Activated CD4-positive, alpha-beta T cell treated with anti-CD3 and anti-CD28 coated beads for 36 hours (primary cell): Measurements from ENCODE around the gene OXNAD1. TPM values are rescaled to one million over a fixed set of nuclear protein-coding genes. Genes with fewer than 3 reads are reported as not detected.

ENCODE experiments used
- ATAC-seq: fragments of 200-7000 bp; cut with Tn5 transposase; one replicate; pipeline ENCODE4 v1.10.0; 2021; ENCODE audit warnings: mild to moderate bottlenecking, moderate library complexity
- CTCF ChIA-PET: fragments of 350-600 bp; sonication (Branson Sonifier 250); formaldehyde crosslinking; loops from one replicate; lab custom pipeline; 2021; ENCODE audit warnings: antibody characterized with exemption; lab: Charles Lee
- POLR2A ChIA-PET: fragments of 350-600 bp; sonication (Branson Sonifier 250); formaldehyde crosslinking; loops from one replicate; lab custom pipeline; 2021; ENCODE audit warnings: antibody characterized with exemption, inconsistent platforms; lab: Charles Lee
- DNase-seq: peaks from one replicate; pipeline ENCODE4 v3.0.0-alpha.2; 2020
- H3K27ac Mint-ChIP-seq: one replicate; pipeline ENCODE4 v1.8.0; 2021; ENCODE audit warnings: mixed read lengths
- H3K27me3 Mint-ChIP-seq: one replicate; pipeline ENCODE4 v1.8.0; 2021; ENCODE audit warnings: mixed read lengths
- H3K36me3 Mint-ChIP-seq: one replicate; pipeline ENCODE4 v1.8.0; 2021; ENCODE audit warnings: low read depth, mixed read lengths
- H3K4me1 Mint-ChIP-seq: one replicate; pipeline ENCODE4 v1.8.0; 2021; ENCODE audit warnings: mixed read lengths
- H3K4me3 Mint-ChIP-seq: one replicate; pipeline ENCODE4 v1.8.0; 2021; ENCODE audit warnings: mild to moderate bottlenecking, moderate library complexity, mixed read lengths
- H3K9me3 Mint-ChIP-seq: one replicate; pipeline ENCODE4 v1.8.0; 2021; ENCODE audit warnings: low read depth, mixed read lengths
- intact Hi-C, 2 experiments: fragments of 100-400 bp; cut with DNase I in 1 of 2; cut with micrococcal nuclease in 1 of 2; formaldehyde crosslinking; loops; one replicate each; pipeline versions ENCODE4 v1.14.2 to v1.15.1; 2022 to 2024; cut with DNase I, micrococcal nuclease
- total RNA-seq, 2 experiments: library from RNA; stranded (reverse); gene quantifications; one replicate each; pipeline ENCODE4 v1.2.3, GENCODE V29; 2021

The OXNAD1 gene
- total RNA-seq, 2 experiments from 2014 or later, result 27.7 to 34.6 TPM

DNA sequence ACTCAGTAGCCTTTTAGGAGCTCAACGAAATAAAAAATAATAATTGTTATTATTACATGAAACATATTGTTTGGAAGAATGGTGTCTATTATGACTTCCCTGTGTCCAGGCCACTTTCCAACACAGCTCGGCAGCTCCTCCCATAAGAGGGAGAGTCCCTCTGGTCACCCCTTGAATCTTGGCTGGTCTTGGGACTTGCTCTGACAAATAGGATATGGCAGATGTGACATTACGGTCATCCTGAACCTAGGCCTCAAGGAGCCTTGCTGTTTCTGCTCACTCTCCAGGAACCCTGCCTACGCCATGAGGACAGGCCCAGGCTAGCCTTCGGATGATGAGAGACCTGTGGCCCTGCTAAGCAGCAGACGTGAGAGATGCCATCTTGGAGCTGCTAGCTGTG is 71.8 kb downstream of the OXNAD1 start:
- DNase-seq (no peak), ATAC-seq (no peak)
- no peak overlapping the region for H3K4me3 Mint-ChIP-seq
- intact Hi-C loops, result no loop called here
- ChIA-PET CTCF (interaction anchor here (0.6 to 1.1 kb wide), 4 partner anchors 21 to 213 kb away, joined by 3 read pairs; no protein-coding TSS in a partner anchor), POLR2A (interaction anchor here (1.3 kb wide), 1 partner anchor 126 kb away, joined by 3 read pairs; no protein-coding TSS in a partner anchor)
- peaks cover 47% of the 10 kb centered on the region for H3K36me3 Mint-ChIP-seq
- peaks cover 12% of the 10 kb centered on the region for H3K9me3 Mint-ChIP-seq
- peaks cover 58% of the 10 kb centered on the region for H3K4me1 Mint-ChIP-seq
- peak overlapping the region; percentile 63 for H3K27ac Mint-ChIP-seq
- no peaks in the 10 kb centered on the region for H3K27me3 Mint-ChIP-seq

DNA sequence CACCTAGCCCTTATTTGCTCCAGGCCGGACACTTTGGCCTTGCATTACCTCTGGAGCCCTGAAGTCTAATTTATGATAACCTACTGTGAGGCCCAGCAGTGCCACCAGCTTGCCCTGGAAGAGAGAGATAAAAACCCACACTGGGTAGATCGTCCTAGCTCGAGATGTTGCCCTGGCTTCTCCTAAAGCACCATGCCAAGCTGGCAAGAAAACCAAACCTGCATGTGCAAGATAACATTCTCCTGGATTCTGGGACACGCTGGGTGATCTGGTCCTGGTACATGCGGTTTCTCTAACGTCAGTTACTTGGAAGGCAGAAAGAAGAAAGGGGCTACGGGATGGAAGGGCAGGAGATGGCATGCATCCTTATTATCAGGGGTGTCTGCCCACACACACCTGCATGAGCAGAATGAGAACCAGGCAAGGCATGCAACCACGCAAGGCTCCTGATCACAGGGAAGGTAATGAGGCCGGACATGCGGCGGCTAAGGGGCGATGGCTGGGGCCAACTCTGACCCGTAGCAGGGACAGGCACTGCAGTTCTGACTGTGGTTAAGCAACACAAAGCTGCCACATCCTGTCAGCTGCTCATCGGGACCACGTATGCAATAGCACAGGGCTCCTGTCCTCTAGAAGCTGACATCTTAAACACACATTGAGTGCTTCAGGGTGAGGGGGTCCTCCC is 73.0 kb downstream of the OXNAD1 start:
- H3K27me3 Mint-ChIP-seq, result no peaks in the 10 kb centered on the region
- no peak overlapping the region for H3K4me3 Mint-ChIP-seq
- peaks cover 39% of the 10 kb centered on the region for H3K36me3 Mint-ChIP-seq
- DNase-seq (peak; percentile 72), ATAC-seq (peak; percentile 75)
- H3K4me1 Mint-ChIP-seq, result peaks cover 55% of the 10 kb centered on the region
- POLR2A ChIA-PET, result interaction anchor here (0.5 to 1.3 kb wide), 3 partner anchors 124 to 196 kb away, joined by 3 to 8 read pairs (median 5); no protein-coding TSS in a partner anchor
- CTCF ChIA-PET, result interaction anchor here (0.6 to 2.4 kb wide), 5 partner anchors 18 to 183 kb away, joined by 3 to 14 read pairs (median 4); no protein-coding TSS in a partner anchor
- intact Hi-C loops, result loop anchor here in 1 of 2 experiments (2.0 kb wide), 1 partner anchor 41 kb away; no protein-coding TSS in a partner anchor
- peak overlapping the region; percentile 84 for H3K27ac Mint-ChIP-seq
- no peaks in the 10 kb centered on the region for H3K9me3 Mint-ChIP-seq

DNA sequence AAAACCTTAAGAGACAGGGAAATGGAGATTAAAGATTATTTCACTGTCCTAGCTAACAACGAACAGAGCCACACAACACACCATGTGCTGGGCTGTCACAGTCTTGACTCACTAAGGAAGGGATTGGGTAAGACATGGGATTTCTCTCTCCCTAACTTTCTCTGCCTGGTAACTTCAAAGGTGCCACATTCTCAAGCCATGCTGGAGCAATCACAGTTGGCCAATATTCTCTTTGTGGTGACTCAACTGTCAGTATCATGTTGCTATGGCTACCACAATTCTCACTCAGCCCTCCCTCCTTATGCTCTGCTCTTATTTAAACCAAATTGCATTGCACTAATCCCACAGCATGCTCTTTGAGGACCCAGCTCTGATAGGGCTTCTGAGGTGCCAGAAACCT is 74.0 kb downstream of the OXNAD1 start:
- intact Hi-C loops, result loop anchor here in 1 of 2 experiments (2.0 kb wide), 1 partner anchor 40 kb away; no protein-coding TSS in a partner anchor
- H3K4me3 Mint-ChIP-seq, result no peak overlapping the region
- peak; percentile 80 for ATAC-seq
- H3K27me3 Mint-ChIP-seq, result no peaks in the 10 kb centered on the region
- CTCF ChIA-PET, result interaction anchor here (0.5 to 2.4 kb wide), 6 partner anchors 19 to 182 kb away, joined by 3 to 14 read pairs (median 4); no protein-coding TSS in a partner anchor
- H3K36me3 Mint-ChIP-seq, result peaks cover 44% of the 10 kb centered on the region
- peaks cover 62% of the 10 kb centered on the region for H3K4me1 Mint-ChIP-seq
- peak overlapping the region; percentile 84 for H3K27ac Mint-ChIP-seq
- no peaks in the 10 kb centered on the region for H3K9me3 Mint-ChIP-seq
- peak; percentile 35 for DNase-seq
- POLR2A ChIA-PET, result no interaction called here

DNA sequence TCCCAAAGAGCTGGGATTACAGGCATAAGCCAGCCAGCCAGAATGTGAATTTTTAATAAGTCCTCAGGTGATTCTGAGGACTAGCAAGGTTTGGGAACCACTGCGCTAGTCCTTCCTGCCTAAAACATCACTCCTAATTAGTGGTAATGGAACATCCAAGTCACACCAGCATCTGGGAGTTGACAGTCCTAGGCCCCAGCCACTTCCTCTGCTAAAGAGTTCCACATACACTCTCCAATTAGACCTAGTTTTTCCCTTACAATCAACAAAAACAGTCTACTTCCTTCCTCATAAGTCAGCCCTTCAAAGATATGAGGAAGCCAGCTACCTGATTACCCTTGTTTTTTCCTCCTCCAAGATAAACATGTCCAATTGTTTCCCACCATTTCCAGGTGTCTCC is 78.1 kb downstream of the OXNAD1 start:
- peaks cover 45% of the 10 kb centered on the region for H3K4me1 Mint-ChIP-seq

DNA sequence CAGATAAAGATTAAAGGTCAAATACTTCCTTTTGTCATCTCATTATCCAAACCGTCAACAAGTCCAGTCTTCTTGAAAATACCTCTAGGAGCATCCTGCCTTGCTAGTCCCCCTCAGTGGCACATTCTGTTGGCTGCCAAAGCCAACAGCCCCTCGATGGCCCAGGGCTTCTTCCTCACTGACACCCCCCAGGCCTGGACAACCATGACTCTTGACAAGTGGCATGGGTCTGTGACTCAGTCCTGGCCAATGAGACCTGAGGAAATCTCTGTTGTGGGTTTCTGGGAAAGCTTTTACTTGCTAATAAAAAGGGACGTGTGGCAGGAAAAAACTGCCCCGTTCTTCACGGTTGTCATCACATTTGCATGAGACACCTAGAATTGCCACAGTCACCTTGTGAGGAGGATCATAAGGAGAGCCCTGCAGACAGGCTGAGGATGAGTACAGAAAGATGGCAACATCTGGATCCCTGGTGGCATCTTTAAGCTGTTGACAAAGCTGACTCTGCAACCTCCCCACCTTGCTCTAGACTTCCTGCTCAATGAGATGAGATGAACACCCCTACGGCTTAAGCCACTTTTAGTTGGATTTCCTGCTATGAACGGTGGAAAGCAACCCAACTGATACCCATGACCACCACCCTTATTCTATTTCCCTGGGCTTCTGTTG is 81.5 kb downstream of the OXNAD1 start:
- no peaks in the 10 kb centered on the region for H3K27me3 Mint-ChIP-seq
- ATAC-seq, result no peak
- peak overlapping the region; percentile 55 for H3K27ac Mint-ChIP-seq
- intact Hi-C loops, result no loop called here
- H3K36me3 Mint-ChIP-seq, result peaks cover 68% of the 10 kb centered on the region
- ChIA-PET POLR2A (no interaction called here), CTCF (no interaction called here)
- peaks cover 39% of the 10 kb centered on the region for H3K4me1 Mint-ChIP-seq
- no peaks in the 10 kb centered on the region for H3K9me3 Mint-ChIP-seq
- H3K4me3 Mint-ChIP-seq, result no peak overlapping the region
- no peak for DNase-seq

More for the DNA sequence above, 78.1 kb downstream of the OXNAD1 start:
- ATAC-seq (no peak), DNase-seq (no peak)
- Mint-ChIP-seq H3K27ac (peak overlapping the region; percentile 79), H3K27me3 (no peaks in the 10 kb centered on the region), H3K36me3 (peaks cover 51% of the 10 kb centered on the region), H3K4me3 (no peak overlapping the region), H3K9me3 (no peaks in the 10 kb centered on the region)
- intact Hi-C loops, result no loop called here
- ChIA-PET CTCF (no interaction called here), POLR2A (no interaction called here)

DNA sequence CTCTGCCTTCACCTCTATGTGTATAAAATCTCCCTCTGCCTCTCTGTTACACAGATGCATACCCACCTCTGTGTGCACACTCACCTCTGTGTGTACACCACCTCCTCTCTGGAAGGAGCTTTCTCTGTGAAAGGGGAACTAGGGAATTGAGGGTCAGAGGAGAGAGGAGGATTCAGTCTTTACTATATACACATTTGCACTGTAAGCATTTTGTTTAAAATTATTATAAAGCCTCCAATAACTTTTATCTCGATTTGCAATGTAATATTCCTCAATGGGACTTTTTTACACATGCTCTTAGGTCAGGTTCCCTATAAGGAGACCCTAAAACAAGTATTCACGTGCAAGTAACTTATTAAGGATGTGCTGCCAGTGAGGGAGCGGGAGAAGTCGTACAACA is 82.5 kb downstream of the OXNAD1 start:
- peaks cover 70% of the 10 kb centered on the region for H3K36me3 Mint-ChIP-seq

DNA sequence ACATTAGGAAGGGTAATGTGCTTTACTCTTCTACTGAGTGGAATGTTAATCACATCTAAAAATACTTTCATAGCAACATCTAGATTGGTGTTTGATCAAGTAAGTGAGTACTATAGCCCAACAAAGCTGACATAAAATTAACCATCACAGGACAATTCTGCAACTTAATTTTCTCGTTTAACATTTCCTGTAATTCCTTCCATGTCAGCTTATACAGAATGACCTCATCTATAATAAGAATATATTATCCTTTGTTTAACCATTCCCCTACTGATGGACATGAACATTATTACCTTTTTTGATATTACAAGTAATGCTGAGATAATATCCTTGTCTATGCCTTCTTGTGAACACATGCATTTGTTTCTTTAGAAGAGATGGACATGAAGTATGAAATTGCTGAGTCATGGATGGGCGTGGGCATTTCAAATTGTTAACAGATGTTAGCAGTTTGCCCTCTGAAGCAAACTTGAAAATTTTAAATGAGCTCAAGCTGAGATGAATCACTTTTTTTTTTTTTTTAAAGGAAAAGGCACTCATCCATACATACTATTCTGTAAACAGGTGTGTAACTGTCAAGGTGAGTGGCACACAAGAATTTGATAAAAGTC is 85.1 kb downstream of the OXNAD1 start:
- ATAC-seq (no peak), DNase-seq (no peak)
- Mint-ChIP-seq H3K4me3 (no peak overlapping the region), H3K27ac (peak overlapping the region; percentile 45), H3K4me1 (peaks cover 35% of the 10 kb centered on the region), H3K27me3 (no peaks in the 10 kb centered on the region), H3K9me3 (no peaks in the 10 kb centered on the region), H3K36me3 (peaks cover 65% of the 10 kb centered on the region)
- CTCF ChIA-PET, result no interaction called here
- intact Hi-C loops, result no loop called here
- POLR2A ChIA-PET, result no interaction called here

More for the DNA sequence above, 82.5 kb downstream of the OXNAD1 start:
- no peaks in the 10 kb centered on the region for H3K9me3 Mint-ChIP-seq
- intact Hi-C loops, result no loop called here
- peak overlapping the region; percentile 22 for H3K27ac Mint-ChIP-seq
- no peak overlapping the region for H3K4me3 Mint-ChIP-seq
- H3K4me1 Mint-ChIP-seq, result peaks cover 39% of the 10 kb centered on the region
- ChIA-PET CTCF (interaction anchor here (0.7 kb wide), 1 partner anchor 204 kb away, joined by 3 read pairs; no protein-coding TSS in a partner anchor), POLR2A (no interaction called here)
- no peak for DNase-seq
- no peaks in the 10 kb centered on the region for H3K27me3 Mint-ChIP-seq
- ATAC-seq, result no peak

DNA sequence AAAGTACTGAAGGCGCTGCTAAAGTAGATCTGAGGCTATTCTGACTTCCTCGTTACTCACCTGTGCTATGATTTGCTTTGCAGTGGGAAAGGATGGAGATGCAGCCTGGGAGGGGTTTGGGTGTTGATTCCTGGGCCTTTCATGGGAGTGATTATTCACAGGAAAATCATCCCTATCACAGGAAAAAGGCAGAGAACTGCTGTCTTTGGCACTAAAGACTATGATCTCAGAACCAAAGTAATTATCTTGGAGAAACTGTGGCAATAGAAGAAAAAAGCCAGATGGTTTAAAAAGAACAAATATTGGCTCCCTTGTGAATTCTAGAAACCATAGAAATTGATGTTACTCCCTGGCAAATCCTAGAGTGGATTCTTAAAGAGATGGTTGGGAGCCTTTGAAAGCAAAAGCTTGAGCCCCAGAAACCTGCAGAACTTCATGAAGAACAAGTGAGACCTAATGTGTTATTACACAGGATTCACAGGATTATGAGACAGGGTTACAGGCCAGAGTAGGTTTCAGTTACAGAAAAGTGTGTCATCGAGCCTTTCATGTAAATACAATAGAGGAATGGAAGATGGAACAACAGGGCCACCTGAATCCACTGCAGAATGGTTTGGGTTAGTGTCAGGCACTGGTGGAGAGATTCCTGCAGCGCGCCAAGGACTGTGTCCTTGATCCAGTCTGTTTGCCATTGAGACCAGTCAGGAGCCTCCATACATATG is 85.7 kb downstream of the OXNAD1 start:
- DNase-seq, result no peak
- peak overlapping the region; percentile 71 for H3K27ac Mint-ChIP-seq
- ChIA-PET CTCF (interaction anchor here (1.1 kb wide), 1 partner anchor 201 kb away, joined by 3 read pairs; no protein-coding TSS in a partner anchor), POLR2A (no interaction called here)
- peak; percentile 58 for ATAC-seq
- H3K4me1 Mint-ChIP-seq, result peaks cover 35% of the 10 kb centered on the region
- no peak overlapping the region for H3K4me3 Mint-ChIP-seq
- H3K36me3 Mint-ChIP-seq, result peaks cover 64% of the 10 kb centered on the region
- intact Hi-C loops, result no loop called here
- H3K9me3 Mint-ChIP-seq, result no peaks in the 10 kb centered on the region
- H3K27me3 Mint-ChIP-seq, result no peaks in the 10 kb centered on the region

DNA sequence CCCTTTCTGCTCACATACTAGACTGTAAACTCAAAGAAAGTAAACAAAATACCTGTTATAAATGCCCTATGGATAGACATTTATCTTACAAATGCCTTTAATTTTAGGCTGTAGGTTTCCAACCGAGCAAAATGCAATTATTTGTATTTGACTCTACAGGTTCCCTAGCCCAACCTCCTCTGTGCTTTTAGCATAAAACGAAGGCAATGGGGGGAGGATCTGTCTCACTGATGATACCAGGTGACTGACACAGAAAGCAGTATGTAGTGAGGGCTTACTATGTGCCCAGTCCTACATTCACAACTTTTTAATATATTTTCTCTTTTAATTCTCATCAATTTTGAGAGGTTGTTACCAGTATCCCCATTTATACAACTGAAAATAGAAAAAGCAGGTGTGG is 87.4 kb downstream of the OXNAD1 start:
- Mint-ChIP-seq H3K27ac (peak overlapping the region; percentile 58), H3K4me1 (peaks cover 29% of the 10 kb centered on the region), H3K27me3 (no peaks in the 10 kb centered on the region), H3K4me3 (no peak overlapping the region), H3K36me3 (peaks cover 59% of the 10 kb centered on the region), H3K9me3 (no peaks in the 10 kb centered on the region)
- ATAC-seq (no peak), DNase-seq (no peak)
- ChIA-PET CTCF (interaction anchor here (0.6 to 1.3 kb wide), 2 partner anchors 11 to 518 kb away, joined by 3 to 4 read pairs; no protein-coding TSS in a partner anchor), POLR2A (no interaction called here)
- intact Hi-C loops, result no loop called here

DNA sequence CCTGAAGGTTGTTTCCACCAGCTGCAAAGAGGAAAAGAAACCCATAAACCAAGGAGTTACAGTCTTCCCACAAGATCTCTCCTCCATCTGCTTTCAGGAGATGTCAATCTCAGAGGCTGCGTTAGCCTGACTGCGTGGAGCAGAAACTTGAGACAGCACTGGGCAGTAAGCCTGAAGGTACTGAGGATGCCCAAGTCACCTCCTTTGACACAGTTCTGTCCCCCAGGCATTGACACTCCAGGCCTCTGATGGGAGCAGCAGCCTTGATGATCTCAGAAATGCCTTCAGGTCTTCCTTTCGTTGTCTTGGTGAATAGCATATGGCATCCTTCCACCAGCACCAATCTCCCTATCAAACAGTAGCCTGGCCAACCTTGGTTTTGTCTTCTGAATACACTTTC is 89.3 kb downstream of the OXNAD1 start:
- intact Hi-C loops, result no loop called here
- no peaks in the 10 kb centered on the region for H3K27me3 Mint-ChIP-seq
- H3K4me1 Mint-ChIP-seq, result peaks cover 33% of the 10 kb centered on the region
- no peak for DNase-seq
- no peaks in the 10 kb centered on the region for H3K9me3 Mint-ChIP-seq
- H3K36me3 Mint-ChIP-seq, result peaks cover 54% of the 10 kb centered on the region
- H3K4me3 Mint-ChIP-seq, result no peak overlapping the region
- ChIA-PET CTCF (no interaction called here), POLR2A (no interaction called here)
- ATAC-seq, result no peak
- peak overlapping the region; percentile 13 for H3K27ac Mint-ChIP-seq
